Islet precursor cell (in vitro differentiated cells): ENCODE results near the gene PRR36.
"Not testable (repeated sequence)": the region's sequence is repeated elsewhere in the genome, so short reads cannot be mapped to it uniquely, and the experiment has no call there.

Source experiments
- DNase-seq: peaks from one replicate; pipeline ENCODE4 v3.0.0-alpha.2; 2018

The PRR36 gene

GRCh38 chr19:7874076-7874896, at the start of gene PRR36:
Gene PRR36 (minus strand): TSS chr19:7874390. CDS start chr19:7873689, 701 bp downstream.
- peak; percentile 85 for DNase-seq

DNA sequence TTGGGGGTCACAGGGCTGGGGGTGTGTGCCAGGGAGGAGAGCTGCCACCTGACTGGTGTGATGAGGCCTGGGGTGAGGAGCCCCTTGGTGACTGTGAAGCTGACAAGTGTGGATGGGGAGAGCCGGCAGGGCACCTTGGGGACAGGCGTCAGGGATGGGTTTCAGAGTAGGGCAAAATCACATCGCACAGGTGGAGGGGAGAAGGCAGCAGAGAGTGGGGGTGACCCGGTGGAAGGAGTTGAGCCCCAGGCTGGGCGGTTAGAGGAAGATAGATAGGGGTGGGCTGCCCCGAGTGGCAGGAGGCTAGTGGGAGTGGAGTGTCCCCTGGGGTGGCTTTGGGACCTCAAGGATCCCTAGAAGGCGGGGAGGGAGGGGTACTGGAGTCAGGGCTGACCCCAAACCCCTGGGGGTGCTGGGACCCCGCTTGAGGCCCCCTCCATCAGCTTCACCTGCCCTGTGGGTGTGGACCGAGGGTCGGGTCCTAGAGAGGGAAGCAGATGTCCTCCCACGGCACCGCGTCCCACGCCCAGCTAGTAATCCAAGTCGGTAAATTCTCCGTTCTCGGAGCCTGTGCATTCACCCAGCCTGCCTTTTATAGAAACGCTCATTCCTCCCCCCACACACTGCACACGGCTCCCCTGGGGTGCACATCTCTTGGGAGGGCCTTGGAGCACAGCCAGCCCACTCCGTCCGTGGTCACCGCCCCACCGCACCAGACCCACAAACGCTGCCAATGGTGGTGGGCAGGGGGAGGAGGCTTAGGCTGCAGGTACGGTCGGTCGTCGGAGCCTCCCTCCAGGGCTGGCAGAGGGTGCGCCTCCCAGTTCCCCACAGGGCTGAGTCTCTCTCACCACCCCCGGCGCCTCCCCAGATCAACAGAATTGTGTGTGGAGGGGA, 49.4 kb upstream of the PRR36 start:
- DNase-seq = no peak

DNA sequence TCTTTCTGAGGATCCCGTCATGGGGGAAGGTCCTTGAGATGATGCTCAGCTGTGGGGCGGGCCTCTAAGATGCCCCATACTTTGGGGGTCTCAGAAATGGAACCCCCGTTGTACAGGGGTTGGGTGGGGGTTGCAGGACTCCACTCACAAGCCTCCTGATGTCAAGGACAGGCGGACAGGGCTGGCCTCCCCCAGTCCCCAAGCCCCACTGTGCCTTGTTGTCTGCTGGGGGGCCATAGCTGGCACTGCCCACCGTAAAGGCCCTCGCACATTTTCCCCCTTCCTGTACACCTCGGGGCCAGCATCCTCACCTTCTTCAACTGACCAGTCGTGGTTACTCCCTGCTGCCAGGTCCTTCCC, 48.6 kb upstream of the PRR36 start:
- no peak for DNase-seq

DNA sequence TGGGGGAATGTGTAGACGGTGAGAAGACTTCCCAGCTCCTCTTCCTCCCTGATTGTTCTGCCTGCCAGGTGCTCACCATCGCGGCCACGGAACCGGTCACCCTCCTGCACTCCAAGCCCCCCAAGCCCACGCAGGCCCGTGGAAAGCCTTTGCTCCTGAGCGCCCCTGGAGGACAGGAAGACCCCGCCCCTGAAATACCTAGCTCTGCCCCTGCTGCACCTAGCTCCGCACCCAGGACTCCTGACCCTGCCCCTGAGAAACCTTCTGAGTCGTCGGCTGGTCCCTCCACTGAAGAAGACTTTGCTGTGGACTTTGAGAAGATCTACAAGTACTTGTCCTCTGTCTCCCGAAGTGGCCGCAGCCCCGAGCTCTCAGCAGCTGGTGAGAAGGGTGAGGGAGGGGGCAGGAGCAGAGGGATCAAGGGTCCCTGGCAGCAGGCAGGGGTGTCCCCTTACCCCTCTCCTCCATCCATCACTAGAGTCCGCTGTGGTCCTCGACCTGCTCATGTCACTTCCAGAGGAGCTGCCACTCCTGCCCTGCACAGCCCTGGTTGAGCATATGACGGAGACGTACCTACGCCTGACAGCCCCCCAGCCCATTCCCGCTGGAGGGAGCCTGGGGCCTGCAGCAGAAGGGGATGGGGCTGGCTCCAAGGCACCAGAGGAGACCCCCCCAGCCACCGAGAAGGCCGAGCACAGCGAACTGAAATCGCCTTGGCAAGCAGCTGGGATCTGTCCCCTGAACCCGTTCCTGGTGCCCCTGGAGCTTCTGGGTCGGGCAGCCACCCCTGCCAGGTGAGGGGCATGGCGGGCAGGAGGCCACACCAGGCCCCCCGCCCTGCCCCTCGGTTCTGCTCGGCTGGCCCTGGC, 48.0 kb upstream of the PRR36 start:
- DNase-seq = no peak

- no peak for DNase-seq
Measured at GRCh38 chr19:7921302-7921966, 47.2 kb upstream of the PRR36 start.

- peak; percentile 99 for DNase-seq
Measured at GRCh38 chr19:7920519-7921301, 46.5 kb upstream of the PRR36 start.

GRCh38 chr19:7919610-7920518, 45.7 kb upstream of the PRR36 start, which contains the start of gene SNAPC2:
Gene SNAPC2 (plus strand): TSS chr19:7920338. CDS start chr19:7920367, 29 bp downstream.
- peak; percentile 98 for DNase-seq

GRCh38 chr19:7918615-7919421, 44.6 kb upstream of the PRR36 start:
- no peak for DNase-seq

DNA sequence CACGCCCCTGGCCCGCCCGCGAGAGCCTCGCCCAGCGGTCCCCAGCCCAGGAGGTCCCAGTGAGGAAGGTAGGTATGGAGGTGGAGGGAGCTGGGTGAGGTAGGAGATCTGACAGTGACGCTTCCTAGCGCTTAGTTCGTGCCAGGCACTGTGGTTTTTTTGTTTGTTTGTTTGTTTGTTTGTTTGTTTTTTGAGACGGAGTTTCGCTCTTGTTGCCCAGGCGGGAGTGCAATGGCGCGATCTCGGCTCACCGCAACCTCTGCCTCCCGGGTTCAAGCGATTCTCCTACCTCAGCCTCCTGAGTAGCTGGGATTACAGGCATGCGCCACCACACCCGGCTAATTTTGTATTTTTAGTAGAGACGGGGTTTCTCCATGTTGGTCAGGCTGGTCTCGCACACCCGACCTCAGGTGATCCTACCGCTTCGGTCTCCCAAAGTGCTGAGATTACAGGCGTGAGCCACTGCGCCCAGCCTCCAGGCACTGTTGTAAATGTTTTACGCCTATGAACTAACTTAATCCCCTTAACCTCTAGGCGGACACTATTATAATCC, 43.9 kb upstream of the PRR36 start:
- not testable (repeated sequence) for DNase-seq

DNA sequence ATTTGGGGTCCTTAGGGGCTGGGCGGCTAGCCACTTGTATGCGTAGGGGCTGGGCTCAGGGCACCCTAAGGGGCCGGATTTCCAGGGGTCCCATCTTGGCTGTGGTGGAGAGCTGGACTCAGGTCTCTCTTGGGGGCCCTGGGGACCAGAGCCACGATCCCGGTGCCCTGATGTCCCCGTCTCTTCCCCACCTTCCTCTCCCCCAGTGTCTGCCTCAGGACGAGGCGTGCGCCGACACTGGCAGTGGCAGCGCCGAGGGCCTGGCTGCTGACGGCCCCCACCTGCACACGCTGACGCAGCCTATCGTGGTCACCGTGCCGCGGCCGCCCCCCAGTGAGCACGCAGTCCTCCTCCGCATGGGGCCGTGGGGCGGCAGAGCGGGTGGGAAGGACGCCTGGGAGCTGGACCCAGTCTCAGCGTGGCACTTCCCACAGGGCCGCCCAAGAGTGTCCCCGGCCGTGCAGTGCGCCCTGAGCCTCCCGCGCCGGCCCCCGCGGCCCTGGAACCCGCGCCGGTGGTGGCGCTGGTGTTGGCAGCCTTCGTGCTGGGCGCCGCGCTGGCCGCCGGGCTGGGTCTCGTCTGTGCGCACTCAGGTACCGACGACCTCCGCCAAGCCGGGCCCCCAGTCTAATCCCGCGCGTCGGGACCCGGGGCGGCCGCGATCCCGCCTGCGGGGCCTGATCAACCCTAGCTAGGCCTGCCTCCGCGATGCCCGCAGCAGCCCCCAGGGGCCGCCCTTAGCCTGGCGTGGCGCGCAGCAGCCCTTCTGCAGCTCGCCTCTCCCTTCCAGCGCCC, 43.3 kb upstream of the PRR36 start:
- peak; percentile 88 for DNase-seq

DNA sequence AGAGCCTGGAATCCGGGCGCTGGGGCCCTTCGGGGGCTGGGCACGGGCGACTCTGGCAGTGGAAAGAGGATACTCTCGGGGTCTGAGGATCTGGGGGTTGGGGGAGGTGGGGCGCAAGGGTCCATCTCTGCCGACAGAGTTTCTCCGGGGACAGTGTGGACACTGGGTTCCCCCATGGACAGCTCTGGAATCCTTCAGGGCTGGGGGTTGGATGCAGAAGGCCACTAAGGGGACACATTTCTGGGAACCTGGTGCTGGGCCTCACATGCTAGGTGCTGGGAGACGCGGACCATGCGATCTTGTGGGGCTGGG, 42.7 kb upstream of the PRR36 start:
- DNase-seq = no peak

DNA sequence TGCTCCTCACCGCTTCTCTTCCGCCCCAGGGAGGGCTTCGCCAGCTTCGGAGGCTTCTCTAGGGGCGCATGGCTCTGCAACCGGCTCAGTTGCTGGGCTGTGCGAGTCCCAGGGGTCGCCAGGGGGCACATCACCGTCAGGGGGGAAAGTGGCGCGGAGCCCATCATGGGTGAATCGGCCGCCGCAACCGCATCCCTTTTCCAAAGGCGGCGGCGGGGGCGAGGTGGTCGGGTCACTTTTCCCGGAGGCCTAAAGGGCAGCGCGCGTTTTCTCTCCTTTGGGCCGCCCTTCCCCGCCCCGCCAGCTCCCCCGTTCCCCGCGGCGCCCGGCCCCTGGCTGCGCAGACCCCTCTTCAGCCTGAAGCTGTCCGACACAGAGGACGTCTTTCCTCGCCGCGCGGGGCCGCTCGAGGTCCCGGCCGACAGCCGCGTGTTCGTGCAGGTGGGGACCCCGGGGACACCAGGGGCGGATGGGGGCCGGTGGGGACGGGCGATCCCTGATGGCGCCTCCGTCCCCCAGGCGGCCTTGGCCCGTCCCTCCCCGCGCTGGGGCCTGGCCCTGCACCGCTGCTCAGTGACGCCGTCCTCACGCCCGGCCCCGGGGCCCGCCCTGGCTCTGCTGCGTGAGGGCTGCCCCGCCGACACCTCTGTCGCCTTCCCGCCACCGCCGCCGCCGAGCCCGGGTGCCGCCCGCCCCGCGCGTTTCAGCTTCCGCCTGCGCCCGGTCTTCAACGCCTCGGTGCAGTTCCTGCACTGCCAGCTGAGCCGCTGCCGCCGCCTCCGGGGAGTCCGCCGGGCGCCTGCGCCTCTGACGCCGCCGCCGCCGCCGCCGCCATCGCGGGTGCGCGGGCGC, 42.1 kb upstream of the PRR36 start:
- peak; percentile 74 for DNase-seq

DNA sequence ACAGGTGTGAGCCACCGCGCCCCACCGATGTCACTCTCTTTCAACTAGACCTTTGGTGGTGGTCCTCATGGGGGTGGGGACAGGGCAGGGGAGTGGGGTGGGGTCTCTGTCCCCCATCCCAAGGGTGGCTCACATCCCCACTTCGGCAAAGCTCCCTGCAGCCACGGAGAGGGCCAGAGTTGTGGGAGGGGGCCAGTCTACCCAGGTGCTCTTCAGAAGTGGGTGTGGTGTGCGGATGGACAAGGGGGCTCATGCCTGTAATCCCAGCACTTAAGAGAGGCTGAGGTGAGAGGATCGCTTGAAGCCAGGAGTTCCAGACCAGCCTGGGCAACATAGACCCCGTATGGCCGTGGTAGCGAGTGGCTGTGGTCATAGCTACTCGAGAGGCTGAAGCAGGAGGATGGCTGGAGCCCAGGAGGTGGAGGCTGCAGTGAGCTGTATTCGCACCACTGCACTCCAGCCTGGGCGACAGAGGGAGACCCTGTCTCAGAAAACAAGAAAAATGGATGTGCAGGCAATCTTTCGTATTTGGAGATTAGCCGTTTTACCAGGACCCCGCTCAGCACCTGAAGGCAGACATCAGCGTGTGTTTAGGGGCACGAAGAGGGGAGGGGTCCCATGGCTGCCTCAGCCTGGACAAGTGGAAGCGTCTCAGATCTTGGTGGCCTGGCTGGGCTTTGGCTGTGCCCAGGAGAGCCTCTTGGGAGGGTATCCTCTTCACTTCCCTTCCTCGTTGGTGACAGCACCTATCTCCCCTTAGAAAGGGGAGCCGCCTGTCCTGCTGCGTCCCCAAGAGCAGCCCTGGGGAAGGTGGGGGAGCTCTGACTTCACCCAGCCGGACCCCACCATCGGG, 41.3 kb upstream of the PRR36 start:
- no peak for DNase-seq

DNA sequence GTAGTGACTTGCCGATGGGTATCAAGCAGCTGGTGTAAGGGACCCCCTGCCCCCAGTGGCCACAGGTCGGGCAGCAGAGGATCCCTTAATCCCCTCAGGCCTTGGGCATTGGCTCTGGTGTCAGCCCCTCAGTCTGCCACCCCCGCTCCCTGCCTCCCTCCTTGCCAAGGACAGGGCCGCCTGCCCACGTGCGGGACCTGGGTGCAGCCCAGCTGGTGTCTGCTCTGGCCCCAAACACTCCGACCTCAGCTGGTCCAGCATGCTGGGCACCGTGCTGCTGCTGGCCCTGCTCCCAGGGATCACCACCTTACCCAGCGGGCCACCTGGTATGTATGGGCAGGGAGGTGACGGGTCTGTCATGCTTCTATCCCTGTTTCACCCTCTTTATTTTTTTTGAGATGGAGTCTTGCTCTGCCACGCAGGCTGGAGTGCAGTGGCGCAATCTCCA, 40.4 kb upstream of the PRR36 start, which contains the start of gene TGFBR3L:
TGFBR3L (plus strand) TSS at position 233 of the 448 bp plus-strand sequence.
- no peak for DNase-seq

- DNase-seq = no peak
Measured at GRCh38 chr19:7914099-7914498, 39.9 kb upstream of the PRR36 start.

- no peak for DNase-seq
Measured at GRCh38 chr19:7913652-7914051, 39.5 kb upstream of the PRR36 start.
